T-helper 1 cell treated with Interleukin-12 subunit alpha and Interleukin-12 subunit beta and Interleukin-4 antibody, amounts not matched to agents 30 μg/mL and 1 μg/mL, for 36 hours (primary cell): ENCODE data around the gene INPP5A.
"Not testable (repeated sequence)": the region's sequence is repeated elsewhere in the genome, so short reads cannot be mapped to it uniquely, and the experiment has no call there.

Experiments used
- H3K27ac Mint-ChIP-seq: one replicate; pipeline ENCODE4 v1.8.0; 2021; ENCODE audit warnings: mild to moderate bottlenecking, mixed read lengths
- H3K27me3 Mint-ChIP-seq: one replicate; pipeline ENCODE4 v1.8.0; 2021; ENCODE audit warnings: low read depth, mixed read lengths
- H3K36me3 Mint-ChIP-seq: one replicate; pipeline ENCODE4 v1.8.0; 2021; ENCODE audit warnings: low read depth, mixed read lengths
- H3K4me1 Mint-ChIP-seq: one replicate; pipeline ENCODE4 v1.8.0; 2021; ENCODE audit warnings: low read depth, mixed read lengths
- H3K4me3 Mint-ChIP-seq: one replicate; pipeline ENCODE4 v1.8.0; 2021; ENCODE audit warnings: mild to moderate bottlenecking, moderate library complexity, mixed read lengths
- H3K9me3 Mint-ChIP-seq: one replicate; pipeline ENCODE4 v1.8.0; 2021; ENCODE audit warnings: mixed read lengths

INPP5A gene

GRCh38 chr10:132599023-132599618 is 61.5 kb downstream of the INPP5A start:
- peaks cover 47% of the 10 kb centered on the region for H3K9me3 Mint-ChIP-seq
- H3K27ac Mint-ChIP-seq, H3K4me1 Mint-ChIP-seq, H3K4me3 Mint-ChIP-seq, H3K27me3 Mint-ChIP-seq: not testable (repeated sequence)
- H3K36me3 Mint-ChIP-seq: peaks cover 26% of the 10 kb centered on the region

- peaks cover 4% of the 10 kb centered on the region for H3K4me1 Mint-ChIP-seq
- H3K27ac Mint-ChIP-seq: no peak overlapping the region
- H3K27me3 Mint-ChIP-seq: peaks cover 6% of the 10 kb centered on the region
- H3K9me3 Mint-ChIP-seq: peaks cover 52% of the 10 kb centered on the region
- H3K4me3 Mint-ChIP-seq: no peak overlapping the region
- H3K36me3 Mint-ChIP-seq: peaks cover 29% of the 10 kb centered on the region
Observed at GRCh38 chr10:132599732-132600131, 62.1 kb downstream of the INPP5A start.

- Mint-ChIP-seq H3K4me3 (no peak overlapping the region), H3K9me3 (peaks cover 52% of the 10 kb centered on the region), H3K27ac (no peak overlapping the region), H3K4me1 (peaks cover 1% of the 10 kb centered on the region), H3K27me3 (peaks cover 3% of the 10 kb centered on the region), H3K36me3 (peaks cover 27% of the 10 kb centered on the region)
Observed at GRCh38 chr10:132600416-132600815, 62.8 kb downstream of the INPP5A start.

- Mint-ChIP-seq H3K27me3 (no peaks in the 10 kb centered on the region), H3K9me3 (peaks cover 52% of the 10 kb centered on the region), H3K4me1 (no peaks in the 10 kb centered on the region), H3K4me3 (no peak overlapping the region), H3K27ac (no peak overlapping the region), H3K36me3 (peaks cover 29% of the 10 kb centered on the region)
Observed at GRCh38 chr10:132601567-132601966, 64.0 kb downstream of the INPP5A start.

GRCh38 chr10:132602614-132603013 is 65.0 kb downstream of the INPP5A start:
- no peak overlapping the region for H3K4me3 Mint-ChIP-seq
- no peaks in the 10 kb centered on the region for H3K4me1 Mint-ChIP-seq
- H3K27me3 Mint-ChIP-seq: no peaks in the 10 kb centered on the region
- H3K9me3 Mint-ChIP-seq: peaks cover 52% of the 10 kb centered on the region
- peaks cover 29% of the 10 kb centered on the region for H3K36me3 Mint-ChIP-seq
- no peak overlapping the region for H3K27ac Mint-ChIP-seq

GRCh38 chr10:132603851-132604533 is 66.4 kb downstream of the INPP5A start:
- Mint-ChIP-seq H3K4me3 (no peak overlapping the region), H3K27me3 (no peaks in the 10 kb centered on the region), H3K27ac (no peak overlapping the region), H3K36me3 (peaks cover 22% of the 10 kb centered on the region), H3K4me1 (no peaks in the 10 kb centered on the region), H3K9me3 (peaks cover 38% of the 10 kb centered on the region)

GRCh38 chr10:132604686-132605085 is 67.1 kb downstream of the INPP5A start:
- peaks cover 31% of the 10 kb centered on the region for H3K9me3 Mint-ChIP-seq
- no peak overlapping the region for H3K27ac Mint-ChIP-seq
- H3K4me1 Mint-ChIP-seq: no peaks in the 10 kb centered on the region

GRCh38 chr10:132605390-132605789 is 67.8 kb downstream of the INPP5A start:
- Mint-ChIP-seq H3K4me1 (no peaks in the 10 kb centered on the region), H3K27ac (no peak overlapping the region), H3K4me3 (no peak overlapping the region), H3K36me3 (peaks cover 23% of the 10 kb centered on the region), H3K9me3 (peaks cover 24% of the 10 kb centered on the region), H3K27me3 (no peaks in the 10 kb centered on the region)

More at GRCh38 chr10:132604686-132605085, 67.1 kb downstream of the INPP5A start:
- peaks cover 28% of the 10 kb centered on the region for H3K36me3 Mint-ChIP-seq
- no peak overlapping the region for H3K4me3 Mint-ChIP-seq
- H3K27me3 Mint-ChIP-seq: no peaks in the 10 kb centered on the region

- no peaks in the 10 kb centered on the region for H3K27me3 Mint-ChIP-seq
- peaks cover 6% of the 10 kb centered on the region for H3K4me1 Mint-ChIP-seq
- H3K9me3 Mint-ChIP-seq: peaks cover 19% of the 10 kb centered on the region
- no peak overlapping the region for H3K27ac Mint-ChIP-seq
- peaks cover 19% of the 10 kb centered on the region for H3K36me3 Mint-ChIP-seq
- no peak overlapping the region for H3K4me3 Mint-ChIP-seq
Observed at GRCh38 chr10:132606031-132606491, 68.5 kb downstream of the INPP5A start.

- Mint-ChIP-seq H3K36me3 (peaks cover 15% of the 10 kb centered on the region), H3K27me3 (no peaks in the 10 kb centered on the region), H3K27ac (no peak overlapping the region), H3K4me1 (peaks cover 6% of the 10 kb centered on the region), H3K4me3 (no peak overlapping the region), H3K9me3 (peaks cover 12% of the 10 kb centered on the region)
Observed at GRCh38 chr10:132606536-132607316, 69.1 kb downstream of the INPP5A start.

GRCh38 chr10:132607491-132607890 is 69.9 kb downstream of the INPP5A start:
- H3K27me3 Mint-ChIP-seq: no peaks in the 10 kb centered on the region
- peaks cover 6% of the 10 kb centered on the region for H3K4me1 Mint-ChIP-seq
- peaks cover 15% of the 10 kb centered on the region for H3K36me3 Mint-ChIP-seq
- H3K4me3 Mint-ChIP-seq: no peak overlapping the region
- H3K9me3 Mint-ChIP-seq: peaks cover 12% of the 10 kb centered on the region
- no peak overlapping the region for H3K27ac Mint-ChIP-seq

- Mint-ChIP-seq H3K36me3 (peaks cover 14% of the 10 kb centered on the region), H3K4me3 (no peak overlapping the region), H3K27ac (no peak overlapping the region), H3K9me3 (peaks cover 6% of the 10 kb centered on the region), H3K4me1 (peaks cover 6% of the 10 kb centered on the region), H3K27me3 (no peaks in the 10 kb centered on the region)
Observed at GRCh38 chr10:132607961-132608495, 70.4 kb downstream of the INPP5A start.

GRCh38 chr10:132608511-132609195 is 71.1 kb downstream of the INPP5A start:
- Mint-ChIP-seq H3K27me3 (no peaks in the 10 kb centered on the region), H3K4me1 (peaks cover 6% of the 10 kb centered on the region), H3K9me3 (peaks cover 5% of the 10 kb centered on the region), H3K4me3 (no peak overlapping the region), H3K36me3 (peaks cover 12% of the 10 kb centered on the region), H3K27ac (no peak overlapping the region)

GRCh38 chr10:132609211-132609610 is 71.6 kb downstream of the INPP5A start:
- Mint-ChIP-seq H3K27me3 (no peaks in the 10 kb centered on the region), H3K9me3 (peaks cover 3% of the 10 kb centered on the region), H3K4me3 (no peak overlapping the region), H3K36me3 (peaks cover 13% of the 10 kb centered on the region), H3K27ac (no peak overlapping the region), H3K4me1 (peaks cover 6% of the 10 kb centered on the region)
